HL-60/S4 (cell line): Measurements from ENCODE around the gene SLCO2B1.

Experiments used
- in situ Hi-C: fragments of 300-500 bp; cut with MboI; formaldehyde crosslinking; loops from 2 replicates; pipeline ENCODE4 v1.14.3; 2022; ENCODE audit warnings: low sequenced_read_pairs

Gene SLCO2B1

DNA sequence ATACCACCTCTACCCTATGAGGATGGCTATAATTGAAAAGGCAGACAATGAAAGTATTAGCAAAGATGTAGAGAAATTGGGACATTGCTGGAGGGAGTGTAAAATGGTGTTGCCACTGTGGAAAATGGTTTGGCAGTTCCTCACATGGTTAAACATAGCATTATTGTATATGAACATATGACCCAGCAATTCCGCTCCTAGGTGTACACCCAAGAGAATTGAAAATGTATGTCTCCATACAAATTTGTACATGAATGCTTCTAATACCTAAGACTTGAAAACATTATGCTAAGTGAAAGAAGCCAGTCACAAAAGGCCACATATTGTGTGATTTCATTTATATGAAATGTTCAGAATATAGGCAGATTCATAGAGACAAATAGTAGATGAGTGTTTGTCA is 10.0 kb downstream of the SLCO2B1 start:
- in situ Hi-C loops = no loop called here

GRCh38 chr11:75161506-75162095 is 10.7 kb downstream of the SLCO2B1 start:
- in situ Hi-C loops = no loop called here

GRCh38 chr11:75162954-75163353 is 12.0 kb downstream of the SLCO2B1 start:
- in situ Hi-C loops = no loop called here

GRCh38 chr11:75163921-75164849 is 13.3 kb downstream of the SLCO2B1 start:
- in situ Hi-C loops = no loop called here

GRCh38 chr11:75165721-75166120 is 14.8 kb downstream of the SLCO2B1 start:
- in situ Hi-C loops = no loop called here

- in situ Hi-C loops = no loop called here
These were observed 15.9 kb downstream of the SLCO2B1 start for GRCh38 chr11:75166791-75167190.

- in situ Hi-C loops = no loop called here
These were observed 16.7 kb downstream of the SLCO2B1 start for GRCh38 chr11:75167617-75168016.

DNA sequence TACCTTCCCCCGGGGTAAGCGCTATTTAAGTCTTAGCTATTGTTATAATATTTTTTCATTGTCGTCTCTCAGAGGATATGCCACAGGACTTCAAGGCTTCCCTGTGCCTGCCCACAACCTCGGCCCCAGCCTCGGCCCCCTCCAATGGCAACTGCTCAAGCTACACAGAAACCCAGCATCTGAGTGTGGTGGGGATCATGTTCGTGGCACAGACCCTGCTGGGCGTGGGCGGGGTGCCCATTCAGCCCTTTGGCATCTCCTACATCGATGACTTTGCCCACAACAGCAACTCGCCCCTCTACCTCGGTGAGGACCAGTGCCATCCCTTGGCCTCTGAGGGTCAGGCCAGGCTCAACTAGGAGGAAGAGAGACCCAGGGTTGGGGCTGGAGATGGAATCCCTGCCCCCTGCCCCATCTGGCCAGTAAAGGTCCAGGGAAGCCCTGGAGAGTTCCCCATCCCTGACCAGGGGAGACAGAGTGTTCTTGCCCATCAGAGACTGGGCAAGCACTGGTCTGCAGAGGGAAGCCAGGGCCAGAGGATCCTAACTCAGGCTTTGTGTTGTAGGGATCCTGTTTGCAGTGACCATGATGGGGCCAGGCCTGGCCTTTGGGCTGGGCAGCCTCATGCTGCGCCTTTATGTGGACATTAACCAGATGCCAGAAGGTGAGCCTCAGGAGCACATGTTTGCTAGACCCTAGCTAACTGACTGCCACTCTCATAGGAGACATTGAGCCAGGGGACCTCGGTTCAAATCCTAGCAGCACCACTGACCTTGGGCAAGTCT is 18.4 kb downstream of the SLCO2B1 start:
- in situ Hi-C loops = no loop called here

DNA sequence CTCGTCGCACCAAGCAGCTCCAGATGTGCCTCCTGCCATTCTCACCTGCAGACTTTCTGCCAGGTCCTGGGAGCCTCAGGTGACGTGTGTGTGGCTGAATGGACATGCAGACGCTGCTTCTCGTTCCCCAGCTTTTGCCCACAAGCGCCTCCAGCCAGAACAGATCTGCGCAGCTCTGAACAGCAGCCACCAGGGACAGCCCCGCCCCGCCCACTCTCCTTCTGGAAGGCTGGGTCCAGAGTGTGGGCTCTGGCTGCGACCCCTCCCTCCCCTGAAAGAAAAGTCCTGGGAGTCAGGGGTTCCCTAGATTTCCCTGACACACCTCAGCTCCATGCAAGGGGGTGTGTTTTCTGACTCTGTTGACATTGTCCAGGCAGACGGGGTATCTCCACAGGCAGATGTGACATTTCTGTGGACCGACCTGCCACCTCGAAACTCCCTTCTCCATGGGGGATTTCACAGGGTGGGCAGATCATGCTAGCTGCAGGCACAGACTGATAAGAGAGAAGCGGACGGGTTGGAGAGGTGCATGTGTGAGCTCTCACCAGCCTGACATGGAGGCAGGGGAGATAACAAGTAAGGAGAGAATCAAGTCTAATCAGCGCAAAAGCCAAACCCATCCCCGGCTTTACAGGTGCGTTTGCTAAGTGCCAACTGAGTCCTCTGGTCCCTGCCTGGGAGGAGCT is 19.8 kb downstream of the SLCO2B1 start:
- in situ Hi-C loops = no loop called here

DNA sequence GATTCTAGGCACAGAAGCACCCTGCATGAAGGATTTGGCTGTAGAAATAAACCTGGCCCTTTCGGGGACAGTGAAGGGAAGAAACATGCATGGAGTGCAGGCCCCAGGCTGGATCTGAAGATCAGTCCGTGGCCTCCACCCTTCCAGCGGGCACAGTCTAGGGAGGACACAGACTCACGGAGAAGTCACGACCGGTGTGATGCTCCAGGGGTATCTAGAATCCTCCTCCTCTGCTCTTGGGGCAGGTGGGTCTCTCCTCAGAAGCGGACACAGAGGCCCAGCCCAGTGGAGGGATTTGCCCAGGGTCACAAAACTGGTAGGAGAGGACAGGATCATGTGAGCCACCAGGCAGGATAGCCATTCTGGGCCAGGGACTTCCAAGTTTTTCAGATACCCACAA is 22.4 kb downstream of the SLCO2B1 start:
- in situ Hi-C loops = no loop called here

DNA sequence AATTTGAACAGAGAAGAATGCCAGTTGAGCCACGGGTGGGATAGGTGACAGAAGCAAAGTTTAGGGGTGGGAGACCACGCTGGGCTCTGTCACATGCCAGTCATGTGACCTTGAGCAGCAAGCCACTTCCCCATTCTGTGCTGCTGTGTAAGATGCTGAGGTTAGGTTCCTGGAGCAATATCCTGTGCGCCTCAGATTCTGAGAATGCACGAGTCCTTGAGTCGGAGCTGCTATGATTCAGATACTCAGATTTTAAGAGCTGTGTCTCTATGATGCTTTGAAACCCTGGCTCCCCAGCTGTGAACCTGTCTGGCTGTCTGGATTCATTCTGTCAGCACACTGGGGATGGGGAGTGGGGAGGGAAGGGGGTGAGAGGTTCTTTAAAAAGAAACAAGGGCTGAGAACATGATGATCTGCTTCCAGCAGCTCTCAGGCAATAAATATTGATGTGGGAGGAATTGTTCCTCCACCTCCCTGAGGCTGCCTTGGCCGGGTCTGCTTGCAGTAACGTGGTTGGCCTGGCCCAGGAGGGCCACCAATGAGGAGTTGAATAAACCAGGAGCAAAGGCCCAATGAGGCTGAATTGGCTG is 24.0 kb downstream of the SLCO2B1 start:
- in situ Hi-C loops = no loop called here

DNA sequence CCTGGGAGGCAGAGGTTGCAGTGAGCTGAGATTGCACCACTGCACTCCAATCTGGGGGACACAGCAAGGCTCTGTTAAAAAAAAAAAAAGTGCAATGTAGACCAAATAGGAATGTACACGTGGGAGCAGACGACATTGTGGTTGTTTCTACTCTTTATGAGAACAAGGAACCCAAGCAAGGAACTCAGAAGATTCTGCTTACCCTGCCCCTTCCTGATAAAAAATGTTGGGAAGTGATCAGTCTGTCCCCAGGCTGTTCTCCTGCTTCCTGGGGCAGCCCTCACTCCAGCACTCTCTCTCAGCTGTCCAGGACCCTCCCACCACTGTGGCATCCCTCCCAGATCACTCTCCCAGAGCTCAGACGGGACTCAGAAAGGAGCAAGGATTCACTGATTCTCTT is 31.8 kb downstream of the SLCO2B1 start:
- in situ Hi-C loops = no loop called here

DNA sequence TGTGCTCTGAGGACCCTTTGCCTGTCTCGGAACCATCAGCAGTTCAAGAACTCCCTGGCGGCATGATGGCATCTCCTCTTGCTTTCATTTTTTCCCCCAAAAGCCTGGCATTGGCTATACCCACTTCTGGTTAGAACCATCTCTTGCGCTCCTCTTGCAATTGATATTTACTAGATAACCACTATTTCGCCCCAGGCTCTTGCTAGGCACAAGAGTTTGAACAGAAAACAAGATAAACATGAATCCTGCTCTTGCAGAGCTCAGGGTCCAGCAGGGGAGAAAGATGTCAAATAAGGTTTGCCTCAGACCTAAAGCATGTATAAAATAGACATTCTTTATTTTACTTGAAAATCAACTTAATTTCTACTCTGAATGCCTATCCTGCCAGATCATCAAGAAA is 33.1 kb downstream of the SLCO2B1 start:
- in situ Hi-C loops = no loop called here

GRCh38 chr11:75184757-75185425 is 34.0 kb downstream of the SLCO2B1 start:
- in situ Hi-C loops = no loop called here

DNA sequence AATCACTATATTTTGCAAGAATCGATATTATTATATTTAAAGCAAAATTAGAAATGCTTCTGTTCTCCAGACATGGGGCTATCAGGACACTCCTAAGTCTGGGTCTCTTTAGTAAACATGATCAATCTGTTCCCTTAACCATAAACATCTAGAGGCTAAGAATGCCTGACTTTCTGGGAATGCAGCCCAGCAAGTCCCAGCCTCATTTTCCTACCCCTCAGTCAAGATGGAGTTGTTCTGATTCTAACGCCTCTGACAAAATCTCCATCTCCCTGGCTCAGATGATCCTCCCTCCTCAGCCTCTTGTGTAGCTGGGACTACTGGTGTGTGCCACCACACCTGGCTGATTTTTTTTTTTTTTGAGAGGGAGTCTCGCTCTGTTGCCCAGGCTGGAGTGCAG is 35.0 kb downstream of the SLCO2B1 start:
- in situ Hi-C loops = no loop called here

GRCh38 chr11:75186999-75187398 is 36.1 kb downstream of the SLCO2B1 start:
- in situ Hi-C loops = no loop called here

DNA sequence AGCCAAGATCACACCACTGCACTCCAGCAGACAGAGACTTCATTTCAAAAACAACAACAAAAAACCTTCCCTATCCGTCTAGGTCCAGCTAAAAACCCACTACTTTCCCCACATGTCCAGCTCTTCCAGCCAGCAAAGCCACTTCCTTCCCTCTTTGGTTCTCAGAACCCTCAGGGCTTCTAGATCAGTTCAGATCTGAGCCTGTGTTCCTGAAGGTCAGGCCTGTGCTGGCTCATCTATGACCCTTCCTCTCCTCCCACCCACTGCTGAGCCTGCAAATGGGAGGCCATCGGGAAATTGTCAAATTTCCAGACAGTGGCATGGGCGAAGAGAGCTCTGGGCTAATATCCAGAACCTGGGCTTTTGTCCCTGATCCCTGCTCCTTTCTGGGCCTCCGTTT is 37.8 kb downstream of the SLCO2B1 start:
- in situ Hi-C loops = no loop called here

DNA sequence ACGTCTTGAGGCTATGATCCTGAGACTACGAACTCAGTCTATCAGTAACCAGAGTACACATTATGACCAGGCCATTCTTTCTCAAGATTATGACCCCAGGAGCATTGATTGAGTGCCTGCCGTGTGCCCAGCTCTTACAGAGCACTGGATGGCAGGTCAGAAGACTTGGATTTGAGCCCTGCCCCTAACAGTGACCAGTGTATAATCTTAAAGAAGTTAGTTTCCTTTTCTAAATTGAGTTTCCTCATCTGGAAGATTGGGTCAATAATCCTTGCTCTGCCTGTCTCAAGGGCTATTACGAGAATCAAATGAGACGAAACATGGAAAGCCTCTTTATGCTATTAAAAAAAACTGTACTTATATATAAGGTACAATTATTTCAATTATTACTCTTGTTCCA is 38.2 kb downstream of the SLCO2B1 start:
- in situ Hi-C loops = no loop called here

DNA sequence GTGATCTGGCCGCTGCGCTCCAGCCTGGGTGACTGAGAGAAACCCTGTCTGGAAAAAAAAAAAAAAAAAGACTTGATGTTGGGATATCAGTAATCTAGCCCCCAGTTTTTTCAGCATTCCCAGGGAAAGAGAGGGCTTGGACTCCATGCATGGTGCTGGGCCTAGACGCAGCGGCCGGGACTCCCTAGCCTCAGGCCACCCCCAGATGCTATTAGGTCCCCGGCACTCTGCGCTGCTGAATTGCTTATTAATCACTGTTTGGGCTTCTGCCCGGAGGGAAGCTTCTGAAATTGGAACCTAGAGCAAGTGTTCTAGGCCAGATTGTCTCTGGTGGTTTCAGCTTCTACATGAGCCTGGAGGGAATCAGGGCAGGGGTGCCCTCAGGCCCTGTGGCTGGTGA is 39.0 kb downstream of the SLCO2B1 start:
- in situ Hi-C loops = no loop called here

DNA sequence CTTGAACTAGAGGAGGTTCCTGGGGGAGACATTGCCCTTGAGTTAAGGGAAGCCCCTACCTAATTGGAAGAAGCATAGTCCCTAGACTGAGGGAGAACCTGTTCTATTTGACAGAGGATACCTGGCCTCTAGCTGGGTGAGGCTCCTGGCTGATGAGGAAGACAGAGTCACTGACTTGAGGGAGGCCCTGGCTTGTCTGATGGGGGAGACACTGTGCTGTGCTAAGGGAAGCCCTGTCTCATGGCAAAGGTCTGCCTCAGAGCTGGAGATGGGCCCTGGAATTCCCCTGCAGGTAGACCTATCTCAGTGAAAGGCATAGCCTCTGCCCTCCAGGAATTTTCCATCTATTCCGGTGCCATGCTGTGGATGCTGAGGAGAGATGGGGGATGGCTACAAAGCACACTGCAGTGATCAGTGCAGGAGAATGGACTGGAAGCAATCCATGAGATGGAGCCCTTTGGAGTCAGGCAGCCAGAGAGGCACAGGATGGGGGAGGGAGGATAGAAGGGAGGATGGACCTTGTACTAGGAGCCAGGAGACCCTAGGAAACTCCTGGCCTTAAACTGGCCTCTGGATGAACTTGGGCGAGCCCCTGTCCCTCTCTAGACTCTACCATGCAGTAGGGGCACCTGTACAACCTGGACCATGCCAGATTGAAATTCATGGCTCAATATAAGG is 39.9 kb downstream of the SLCO2B1 start:
- in situ Hi-C loops = no loop called here
